SU-DHL-6 (cell line): Measurements from ENCODE around the gene ID3.

Source experiments
- H2AFZ ChIP-seq: fragments of 200-600 bp; sonication (generic); 2 replicates; pipeline ENCODE4 v1.6.1; 2014; ENCODE audit warnings: low read depth, mild to moderate bottlenecking, moderate library complexity, mixed read lengths, antibody characterized with exemption, low read length; ENCODE audit not compliant: severe bottlenecking
- H3F3A ChIP-seq: fragments of 200-600 bp; shearing (Covaris generic); 2 replicates; pipeline ENCODE4 v1.6.0; 2016; ENCODE audit warnings: antibody characterized with exemption, mild to moderate bottlenecking; ENCODE audit not compliant: insufficient read depth
- H3K27ac ChIP-seq: fragments of 200-600 bp; sonication (generic); 2 replicates; pipeline ENCODE4 v1.5.1; 2016; ENCODE audit warnings: low read depth, mild to moderate bottlenecking, low read length, moderate library complexity, mixed read lengths
- H3K27me3 ChIP-seq: fragments of 200-600 bp; sonication (generic), shearing (Covaris generic); 2 replicates; pipeline ENCODE4 v1.6.0; 2014; ENCODE audit warnings: mild to moderate bottlenecking, low read length
- H3K36me3 ChIP-seq: fragments of 200-600 bp; sonication (generic); 2 replicates; pipeline ENCODE4 v1.6.1; 2014; ENCODE audit warnings: mild to moderate bottlenecking, low read length, mixed read lengths
- H3K4me2 ChIP-seq: fragments of 300-600, 200-600 bp; shearing (Covaris generic), sonication (generic); 2 replicates; pipeline ENCODE4 v1.6.0; 2014; ENCODE audit warnings: low read length, low read depth, mild to moderate bottlenecking; ENCODE audit not compliant: poor library complexity, severe bottlenecking
- H3K4me3 ChIP-seq: fragments of 200-600 bp; sonication (generic); 2 replicates; pipeline ENCODE4 v1.5.1; 2014; ENCODE audit warnings: antibody characterized with exemption, low read length, mild to moderate bottlenecking, mixed read lengths; ENCODE audit not compliant: insufficient read depth, poor library complexity, severe bottlenecking
- H3K79me2 ChIP-seq: fragments of 200-600 bp; sonication (generic); 2 replicates; pipeline ENCODE4 v1.6.1; 2014; ENCODE audit warnings: mild to moderate bottlenecking, low read length, moderate library complexity; ENCODE audit not compliant: insufficient read depth
- H3K9ac ChIP-seq: fragments of 200-600 bp; sonication (generic); 2 replicates; pipeline ENCODE4 v1.7.0; 2014; ENCODE audit warnings: mild to moderate bottlenecking, low read length
- H3K9me2 ChIP-seq: fragments of 200-600 bp; sonication (generic); replicated peaks from 2 replicates; pipeline ENCODE4 v1.6.1; 2014; ENCODE audit warnings: low read length; ENCODE audit not compliant: insufficient read depth
- H3K9me3 ChIP-seq: fragments of 200-600 bp; sonication (generic); 2 replicates; pipeline ENCODE4 v1.6.1; 2014; ENCODE audit warnings: low read length, mixed read lengths; ENCODE audit not compliant: insufficient read depth
- H4K20me1 ChIP-seq: fragments of 200-600 bp; sonication (generic); 2 replicates; pipeline ENCODE4 v1.6.1; 2014; ENCODE audit warnings: low read depth, mild to moderate bottlenecking, antibody characterized with exemption, low read length, moderate library complexity, mixed read lengths
- CTCF ChIP-seq: fragments of 200-600 bp; sonication (generic); IDR thresholded peaks from one replicate; pipeline ENCODE4 v1.5.1; 2017; ENCODE audit warnings: antibody characterized with exemption, mild to moderate bottlenecking, low read length, moderate library complexity; ENCODE audit not compliant: insufficient read depth, poor library complexity, severe bottlenecking
- EZH2phosphoT487 ChIP-seq: fragments of 200-600 bp; sonication (generic), shearing (Covaris generic); conservative IDR thresholded peaks from 2 replicates; pipeline ENCODE4 v1.6.1; 2018; ENCODE audit warnings: mild to moderate bottlenecking, antibody characterized with exemption, low read length, moderate library complexity, mixed read lengths

The ID3 gene, protein sequence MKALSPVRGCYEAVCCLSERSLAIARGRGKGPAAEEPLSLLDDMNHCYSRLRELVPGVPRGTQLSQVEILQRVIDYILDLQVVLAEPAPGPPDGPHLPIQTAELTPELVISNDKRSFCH

DNA sequence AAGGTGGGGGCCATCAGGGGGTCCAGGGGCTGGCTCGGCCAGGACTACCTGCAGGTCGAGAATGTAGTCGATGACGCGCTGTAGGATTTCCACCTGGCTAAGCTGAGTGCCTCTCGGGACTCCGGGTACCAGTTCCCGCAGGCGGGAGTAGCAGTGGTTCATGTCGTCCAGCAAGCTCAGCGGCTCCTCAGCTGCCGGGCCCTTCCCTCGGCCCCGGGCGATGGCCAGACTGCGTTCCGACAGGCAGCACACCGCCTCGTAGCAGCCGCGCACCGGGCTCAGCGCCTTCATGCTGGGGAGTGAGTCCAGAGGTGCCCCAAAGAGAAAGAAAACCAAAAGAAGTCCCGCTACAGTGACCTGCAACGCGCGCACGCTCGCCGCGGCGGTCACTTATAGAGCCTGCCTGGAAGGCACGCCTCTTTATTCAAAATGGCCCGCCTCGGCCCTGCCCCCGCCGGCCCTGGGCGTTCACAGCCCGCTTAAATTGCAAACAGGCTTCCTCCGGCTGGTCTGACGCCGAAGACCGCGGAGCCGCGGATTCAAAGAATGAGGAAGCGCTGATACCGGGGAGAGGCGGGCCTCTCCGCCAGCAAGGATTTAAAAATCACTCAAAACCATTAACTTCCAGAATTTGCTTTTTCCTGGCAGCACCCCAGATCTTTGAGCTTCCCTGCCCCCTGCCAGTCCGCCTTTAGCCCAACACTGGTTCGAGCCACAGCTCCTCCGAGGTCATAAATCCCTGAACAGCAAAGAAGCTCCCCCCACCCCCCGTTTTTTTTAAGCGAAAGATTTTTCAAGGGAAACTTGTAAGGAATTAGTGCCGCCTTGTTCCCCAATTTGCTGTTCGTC is at the start of gene ID3:
Gene ID3, minus strand, starts transcription at position 366 of the 849 bp plus-strand sequence. Its CDS starts 75 bp downstream, at position 291.
- H3K4me2 ChIP-seq = peak within 1 kb of the TSS; percentile 82
- H3K9me3 ChIP-seq = no peaks in the 10 kb centered on the region
- H3K79me2 ChIP-seq = peaks cover 9% of the 10 kb centered on the region
- H4K20me1 ChIP-seq = no peaks in the 10 kb centered on the region
- peak within 1 kb of the TSS; percentile 88 for H3K9ac ChIP-seq
- peak within 1 kb of the TSS; percentile 86 for H3K27ac ChIP-seq
- H3K36me3 ChIP-seq = no peaks in the 10 kb centered on the region
- H2AFZ ChIP-seq = peak within 1 kb of the TSS; percentile 49
- peak within 1 kb of the TSS; percentile 84 for H3K4me3 ChIP-seq
- H3F3A ChIP-seq = peaks cover 45% of the 10 kb centered on the region
- no peaks in the 10 kb centered on the region for H3K27me3 ChIP-seq
- TF ChIP-seq CTCF = no peak
- no peak for TF ChIP-seq EZH2phosphoT487
- H3K9me2 ChIP-seq = no peaks in the 10 kb centered on the region

- Histone ChIP-seq H3K79me2 (no peaks in the 10 kb centered on the region), H3K4me2 (no peak overlapping the region), H3K36me3 (no peaks in the 10 kb centered on the region), H2AFZ (no peak overlapping the region), H3K27me3 (no peaks in the 10 kb centered on the region), H3K4me3 (no peak overlapping the region), H4K20me1 (no peaks in the 10 kb centered on the region), H3K9me2 (no peaks in the 10 kb centered on the region), H3K27ac (no peak overlapping the region), H3K9me3 (no peaks in the 10 kb centered on the region), H3F3A (peaks cover 25% of the 10 kb centered on the region), H3K9ac (no peak overlapping the region)
- TF ChIP-seq EZH2phosphoT487 (no peak), CTCF (no peak)
Observed at GRCh38 chr1:23607944-23608343, 48.6 kb upstream of the ID3 start.

- Histone ChIP-seq H3K27me3 (no peaks in the 10 kb centered on the region), H3K4me2 (peak overlapping the region; percentile 41), H4K20me1 (no peaks in the 10 kb centered on the region), H3K27ac (peak overlapping the region; percentile 56), H3K9me3 (no peaks in the 10 kb centered on the region), H3F3A (peaks cover 9% of the 10 kb centered on the region; the same call in 1 of the 2 replicates), H3K4me3 (peak overlapping the region; percentile 9), H3K9me2 (no peaks in the 10 kb centered on the region), H3K79me2 (no peaks in the 10 kb centered on the region), H3K36me3 (no peaks in the 10 kb centered on the region), H2AFZ (no peak overlapping the region), H3K9ac (peak overlapping the region; percentile 20)
- TF ChIP-seq EZH2phosphoT487 = no peak
- no peak for TF ChIP-seq CTCF
Observed at GRCh38 chr1:23601968-23602876, 42.9 kb upstream of the ID3 start.
